PC-3 (cell line): Measurements from ENCODE around the gene ZNF512B. TPM values are rescaled to one million over a fixed set of nuclear protein-coding genes. Genes with fewer than 3 reads are reported as not detected.

ENCODE experiments used
- ATAC-seq: fragments of 200-7000 bp; cut with Tn5 transposase; 2 replicates; pipeline ENCODE4 v1.9.1; 2020; ENCODE audit warnings: mild to moderate bottlenecking, moderate library complexity
- BruUV-seq: library from RNA; stranded (reverse); fragments of 400-500 nt; replicated peaks from 2 replicates; lab custom pipeline; 2021; lab: Mats Ljungman, UMichigan
- CTCF ChIA-PET: fragments of 300-600 bp; sonication (Branson Sonifier 250); formaldehyde crosslinking; loops from one replicate; lab custom pipeline; 2022; ENCODE audit warnings: antibody characterized with exemption; lab: Charles Lee
- POLR2A ChIA-PET: fragments of 300-600 bp; sonication (Branson Sonifier 250); formaldehyde crosslinking; loops from one replicate; lab custom pipeline; 2022; ENCODE audit warnings: antibody characterized with exemption; ENCODE audit not compliant: unreplicated experiment; lab: Charles Lee
- DNase-seq: peaks from one replicate; pipeline ENCODE4 v3.0.0-alpha.2; 2015
- H2AFZ ChIP-seq: fragments of 300-600 bp; sonication (generic); 2 replicates; pipeline ENCODE4 v1.6.0; 2016; ENCODE audit warnings: antibody characterized with exemption, low read length
- H3F3A ChIP-seq: fragments of 300-600 bp; sonication (generic); one replicate; pipeline ENCODE4 v1.6.0; 2017; ENCODE audit warnings: antibody characterized with exemption, low read length, control low read depth, mild to moderate bottlenecking; ENCODE audit not compliant: unreplicated experiment
- H3K27ac ChIP-seq: fragments of 300-600 bp; sonication (generic); 2 replicates; pipeline ENCODE4 v1.5.1; 2016; ENCODE audit warnings: mild to moderate bottlenecking, low read length
- H3K27me3 ChIP-seq: fragments of 300-600 bp; sonication (generic); 2 replicates; pipeline ENCODE4 v1.6.1; 2016; ENCODE audit warnings: low read length, mixed read lengths
- H3K36me3 ChIP-seq: fragments of 300-600 bp; sonication (generic); 2 replicates; pipeline ENCODE4 v1.6.1; 2016; ENCODE audit warnings: low read depth, mixed run types, low read length, mixed read lengths
- H3K4me1 ChIP-seq: fragments of 300-600 bp; sonication (generic); 2 replicates; pipeline ENCODE4 v1.5.1; 2016; ENCODE audit warnings: low read length; ENCODE audit not compliant: insufficient read depth
- H3K4me2 ChIP-seq: fragments of 300-600 bp; sonication (generic); 2 replicates; pipeline ENCODE4 v1.6.0; 2016; ENCODE audit warnings: low read length
- H3K4me3 ChIP-seq: fragments of 300-600 bp; sonication (generic); 2 replicates; pipeline ENCODE4 v1.5.1; 2016; ENCODE audit warnings: mild to moderate bottlenecking, low read length, mixed read lengths
- H3K79me2 ChIP-seq: fragments of 300-600 bp; sonication (generic); 2 replicates; pipeline ENCODE4 v1.6.1; 2017; ENCODE audit warnings: low read length, mixed read lengths
- H3K9ac ChIP-seq: fragments of 300-600 bp; sonication (generic); 2 replicates; pipeline ENCODE4 v1.6.0; 2016; ENCODE audit warnings: mild to moderate bottlenecking, low read length
- H3K9me2 ChIP-seq: fragments of 300-600 bp; sonication (generic); replicated peaks from 2 replicates; pipeline ENCODE4 v1.6.1; 2016; ENCODE audit warnings: mixed run types, low read length, mixed read lengths
- H3K9me3 ChIP-seq: fragments of 300-600 bp; sonication (generic); 2 replicates; pipeline ENCODE4 v1.6.1; 2016; ENCODE audit warnings: low read length, mixed read lengths
- H4K20me1 ChIP-seq: fragments of 300-600 bp; sonication (generic); 2 replicates; pipeline ENCODE4 v1.6.1; 2016; ENCODE audit warnings: low read length, mixed read lengths
- CTCF ChIP-seq: fragments of 300-600 bp; sonication (generic); conservative IDR thresholded peaks from 2 replicates; pipeline ENCODE4 v1.5.1; 2017; ENCODE audit warnings: antibody characterized with exemption, low read depth, mild to moderate bottlenecking, low read length
- EZH2 ChIP-seq: fragments of 300-600 bp; sonication (generic); IDR thresholded peaks from one replicate; pipeline ENCODE4 v1.6.1; 2017; ENCODE audit warnings: antibody characterized with exemption, mild to moderate bottlenecking, low read length; ENCODE audit not compliant: unreplicated experiment
- EZH2phosphoT487 ChIP-seq: fragments of 300-600 bp; sonication (generic); IDR thresholded peaks from 2 replicates; pipeline ENCODE4 v1.6.1; 2018; ENCODE audit warnings: mild to moderate bottlenecking, antibody characterized with exemption, low read length, borderline replicate concordance
- intact Hi-C: fragments of 100-400 bp; cut with micrococcal nuclease; formaldehyde crosslinking; loops from 2 replicates; pipeline ENCODE4 v1.9.0; 2023
- total RNA-seq: library from RNA; depleted of rRNA; stranded (reverse); fragments of >200 nt; gene quantifications from 2 replicates; pipeline ENCODE4 v1.2.3, GENCODE V29; 2014

ZNF512B gene
- total RNA-seq, 1 experiment from 2014 or later, result 18.0 TPM

DNA sequence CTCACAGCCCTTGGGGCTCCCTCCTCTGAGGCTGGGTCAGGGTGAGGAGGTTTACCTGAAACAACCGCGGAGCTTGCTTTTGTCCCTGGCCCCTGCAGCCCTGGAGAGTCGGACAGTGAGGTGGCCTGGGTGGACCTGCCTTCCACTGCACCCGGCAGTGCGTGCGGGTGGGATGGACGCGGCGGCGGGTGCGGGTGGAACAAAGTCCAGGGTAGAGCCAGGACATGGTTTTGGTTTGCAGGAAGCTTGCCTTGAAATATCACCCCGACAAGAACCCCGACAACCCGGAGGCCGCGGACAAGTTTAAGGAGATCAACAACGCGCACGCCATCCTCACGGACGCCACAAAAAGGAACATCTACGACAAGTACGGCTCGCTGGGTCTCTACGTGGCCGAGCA lies 40.7 kb downstream of the ZNF512B start:
- no peak for ATAC-seq
- Histone ChIP-seq H3K27me3 (no peaks in the 10 kb centered on the region), H3K79me2 (peaks cover 17% of the 10 kb centered on the region), H3F3A (no peaks in the 10 kb centered on the region), H2AFZ (no peak overlapping the region), H3K36me3 (peaks cover 38% of the 10 kb centered on the region), H3K9ac (no peak overlapping the region), H3K4me2 (no peak overlapping the region), H3K4me1 (no peaks in the 10 kb centered on the region), H3K4me3 (no peak overlapping the region), H3K9me2 (no peaks in the 10 kb centered on the region), H3K27ac (no peak overlapping the region), H3K9me3 (no peaks in the 10 kb centered on the region), H4K20me1 (no peaks in the 10 kb centered on the region)
- ChIA-PET POLR2A (no interaction called here), CTCF (no interaction called here)
- TF ChIP-seq EZH2phosphoT487, result no peak
- no peak for TF ChIP-seq EZH2
- TF ChIP-seq CTCF, result no peak
- intact Hi-C loops, result no loop called here
- DNase-seq, result no peak
- BruUV-seq, result no TSS peak

GRCh38 chr20:63926298-63926697 lies 43.4 kb downstream of the ZNF512B start:
- H3K9me3 ChIP-seq, result no peaks in the 10 kb centered on the region
- H3K27ac ChIP-seq, result no peak overlapping the region
- intact Hi-C loops, result no loop called here
- H3K4me3 ChIP-seq, result no peak overlapping the region
- no peaks in the 10 kb centered on the region for H3K27me3 ChIP-seq
- H2AFZ ChIP-seq, result no peak overlapping the region
- H3K79me2 ChIP-seq, result peaks cover 30% of the 10 kb centered on the region
- no peak overlapping the region for H3K9ac ChIP-seq
- ATAC-seq (no peak), DNase-seq (no peak)
- H3K4me2 ChIP-seq, result no peak overlapping the region
- H3F3A ChIP-seq, result no peaks in the 10 kb centered on the region
- TF ChIP-seq CTCF, result no peak
- TF ChIP-seq EZH2phosphoT487, result no peak
- no peak for TF ChIP-seq EZH2
- BruUV-seq, result no TSS peak
- CTCF ChIA-PET, result no interaction called here
- H4K20me1 ChIP-seq, result no peaks in the 10 kb centered on the region
- POLR2A ChIA-PET, result no interaction called here
- H3K4me1 ChIP-seq, result no peaks in the 10 kb centered on the region
- no peaks in the 10 kb centered on the region for H3K9me2 ChIP-seq
- peaks cover 26% of the 10 kb centered on the region for H3K36me3 ChIP-seq

DNA sequence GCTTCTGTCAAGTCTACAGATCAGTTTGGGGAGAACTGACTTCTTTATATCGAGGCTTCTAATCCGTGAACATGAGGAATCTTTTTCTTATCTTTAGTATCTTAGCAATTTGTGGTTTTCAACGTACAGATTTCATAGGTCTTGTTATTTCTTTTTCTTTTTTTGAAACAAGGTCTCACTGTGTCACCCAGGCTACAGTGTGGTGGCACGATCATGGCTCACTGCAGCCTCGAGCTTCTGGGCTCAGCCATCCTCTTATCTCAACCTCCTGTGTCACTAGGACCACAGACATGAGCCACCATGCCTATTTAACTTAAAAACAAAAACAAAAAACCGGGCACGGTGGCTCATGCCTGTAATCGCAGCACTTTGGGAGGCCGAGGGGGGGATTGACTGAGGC lies 45.5 kb downstream of the ZNF512B start:
- no TSS peak for BruUV-seq
- no peak overlapping the region for H3K4me3 ChIP-seq

More for the DNA sequence above, 45.5 kb downstream of the ZNF512B start:
- no peak overlapping the region for H3K9ac ChIP-seq
- peaks cover 12% of the 10 kb centered on the region for H3K36me3 ChIP-seq
- no peaks in the 10 kb centered on the region for H3K27me3 ChIP-seq
- no peaks in the 10 kb centered on the region for H3K9me3 ChIP-seq
- no peaks in the 10 kb centered on the region for H3K4me1 ChIP-seq
- no peak overlapping the region for H2AFZ ChIP-seq
- no peaks in the 10 kb centered on the region for H4K20me1 ChIP-seq
- H3K4me2 ChIP-seq, result no peak overlapping the region
- ATAC-seq, result no peak
- TF ChIP-seq CTCF, result no peak
- no peak for TF ChIP-seq EZH2phosphoT487
- no peak for TF ChIP-seq EZH2
- ChIA-PET CTCF (no interaction called here), POLR2A (no interaction called here)
- no peak for DNase-seq
- intact Hi-C loops, result no loop called here
- peaks cover 30% of the 10 kb centered on the region for H3K79me2 ChIP-seq
- H3F3A ChIP-seq, result no peaks in the 10 kb centered on the region
- H3K9me2 ChIP-seq, result no peaks in the 10 kb centered on the region
- H3K27ac ChIP-seq, result no peak overlapping the region
